GM12878 (cell line): ENCODE results near the gene GOT2. TPM values are rescaled to one million over a fixed set of nuclear protein-coding genes. Genes with fewer than 3 reads are reported as not detected.

Source experiments
- ASH2L ChIP-seq: fragments of 300-600, 200-600 bp; sonication (generic); IDR thresholded peaks from 2 replicates; pipeline ENCODE4 v1.6.1; 2017; ENCODE audit warnings: low read depth, mild to moderate bottlenecking, borderline replicate concordance
- ATF3 ChIP-seq: IDR thresholded peaks from 2 replicates; pipeline ENCODE4 v1.6.1; 2011; ENCODE audit warnings: low read depth, mild to moderate bottlenecking, low read length, moderate library complexity, borderline replicate concordance; ENCODE audit errors: extremely low read depth
- CBX3 ChIP-seq: fragments of 200-600 bp; sonication (generic); IDR thresholded peaks from 2 replicates; pipeline ENCODE4 v1.6.1; 2016; ENCODE audit warnings: low read depth, borderline replicate concordance
- CBX5 ChIP-seq: sonication (generic); IDR thresholded peaks from 2 replicates; pipeline ENCODE4 v1.6.1; 2016; ENCODE audit warnings: low read depth, moderate library complexity, mild to moderate bottlenecking, inconsistent platforms
- GATAD2B ChIP-seq: fragments of 450-650 bp; conservative IDR thresholded peaks from 2 replicates; pipeline ENCODE4 v1.6.1; 2017; ENCODE audit warnings: low read depth, mild to moderate bottlenecking, moderate library complexity
- HSF1 ChIP-seq: fragments of 150-350 bp; IDR thresholded peaks from 2 replicates; pipeline ENCODE4 v1.6.1; 2014; ENCODE audit warnings: mild to moderate bottlenecking, low read depth, low read length
- IKZF2 ChIP-seq, 2 experiments: fragments of 450-650 bp; IDR thresholded peaks; 2 replicates each; pipeline ENCODE4 v1.6.1; 2017; ENCODE audit warnings: mild to moderate bottlenecking in 2 of 2, moderate library complexity in 2 of 2
- MEF2B ChIP-seq: fragments of 450-650 bp; IDR thresholded peaks from 2 replicates; pipeline ENCODE4 v1.6.1; 2018; ENCODE audit warnings: mild to moderate bottlenecking, moderate library complexity; ENCODE audit not compliant: partially characterized antibody, poor library complexity, severe bottlenecking
- MTA2 ChIP-seq: fragments of 450-650 bp; IDR thresholded peaks from 2 replicates; pipeline ENCODE4 v1.6.1; 2016; ENCODE audit warnings: low read depth, mild to moderate bottlenecking, moderate library complexity
- NFIC ChIP-seq: IDR thresholded peaks from 2 replicates; pipeline ENCODE4 v1.6.1; 2012; ENCODE audit warnings: low read depth, mild to moderate bottlenecking, inconsistent platforms, low read length, moderate library complexity
- NFYB ChIP-seq: IDR thresholded peaks from 2 replicates; pipeline ENCODE4 v1.6.1; 2011; ENCODE audit warnings: low read depth, mild to moderate bottlenecking, low read length, improper control_type of control experiment, moderate library complexity; ENCODE audit not compliant: insufficient read depth
- POLR2A ChIP-seq: IDR thresholded peaks from 2 replicates; pipeline ENCODE4 v1.6.1; 2011; ENCODE audit warnings: low read depth, mild to moderate bottlenecking, low read length
- POLR2AphosphoS2 ChIP-seq: IDR thresholded peaks from 2 replicates; pipeline ENCODE4 v1.6.1; 2011; ENCODE audit warnings: low read depth, mild to moderate bottlenecking, low read length, improper control_type of control experiment, moderate library complexity
- PRDM15 ChIP-seq: fragments of 450-650 bp; formaldehyde crosslinking; IDR thresholded peaks from 2 replicates; pipeline ENCODE4 v1.4.0; 2020; ENCODE audit warnings: mild to moderate bottlenecking, moderate library complexity
- RBBP5 ChIP-seq: fragments of 200-600 bp; sonication (generic); conservative IDR thresholded peaks from 2 replicates; pipeline ENCODE4 v1.6.1; 2016
- RUNX3 ChIP-seq: IDR thresholded peaks from 2 replicates; pipeline ENCODE4 v1.6.1; 2012; ENCODE audit warnings: low read length, inconsistent platforms
- SMAD5 ChIP-seq: IDR thresholded peaks from 2 replicates; pipeline ENCODE4 v1.6.1; 2016; ENCODE audit warnings: antibody characterized with exemption, low read depth
- SMC3 ChIP-seq: IDR thresholded peaks from 2 replicates; pipeline ENCODE4 v1.6.1; 2011; ENCODE audit warnings: low read length, improper control_type of control experiment, borderline replicate concordance
- TAF1 ChIP-seq: IDR thresholded peaks from 2 replicates; pipeline ENCODE4 v1.6.1; 2011; ENCODE audit warnings: mild to moderate bottlenecking, low read depth, low read length, borderline replicate concordance
- USF1 ChIP-seq: IDR thresholded peaks from 2 replicates; pipeline ENCODE4 v1.6.1; 2011; ENCODE audit warnings: borderline replicate concordance, low read depth, mild to moderate bottlenecking, moderate library complexity, mixed read lengths, low read length; ENCODE audit not compliant: insufficient read depth; ENCODE audit errors: extremely low read length
- USF2 ChIP-seq: IDR thresholded peaks from 2 replicates; pipeline ENCODE4 v1.6.1; 2011; ENCODE audit warnings: low read depth, low read length, improper control_type of control experiment, borderline replicate concordance
- polyA plus RNA-seq, 11 experiments: library from polyadenylated mRNA; depleted of rRNA in 4 of 11; unstranded in 6 of 11; stranded (reverse) in 5 of 11; fragments of >200 nt; fragmentation: Nextera tagmentation in 4 of 11; fragmentation: Illumina TruSeq in 1 of 11; extraction: Ambion mirVana in 4 of 11; extraction: Trizol in 1 of 11; gene quantifications; 1 replicate in 1 of 11; 2 replicates in 10 of 11; pipeline versions ENCODE4 v1.2.1 to v1.2.3, GENCODE V29; 2011 to 2016; ENCODE audit warnings: inconsistent platforms in 2 of 11, missing spikeins in 2 of 11, low read depth in 1 of 11
- total RNA-seq, 4 experiments: library from RNA; depleted of rRNA in 3 of 4; stranded (reverse); fragments of >200 nt in 3 of 4; fragmentation: Illumina TruSeq in 1 of 4; extraction: Trizol in 1 of 4; gene quantifications; 2 replicates each; pipeline versions ENCODE4 v1.2.1 to v1.2.3, GENCODE V29; 2013 to 2021

GOT2 gene
- total and polyA plus RNA-seq, 10 of the 15 experiments (the other 5 are each of a cell fraction or from before 2014, with no cell fraction given), result 41.7 to 235 (median 83.7) TPM

- peak; percentile 68; the same call in 1 of the 2 replicates for TF ChIP-seq TAF1
- TF ChIP-seq NFIC, result no peak
- TF ChIP-seq MTA2, result no peak
- 0 out of 2 replicates have a peak, but pooled peaks have one; percentile 17 for TF ChIP-seq SMC3
- no peak for TF ChIP-seq ATF3
- TF ChIP-seq POLR2A, result peak; percentile 88
- no peak for TF ChIP-seq USF2
- no peak for TF ChIP-seq ASH2L
- no peak for TF ChIP-seq USF1
- TF ChIP-seq POLR2AphosphoS2, result no peak
- no peak for TF ChIP-seq NFYB
- peak; percentile 73; the same call in 1 of the 2 replicates for TF ChIP-seq CBX5
- no peak for TF ChIP-seq PRDM15
- TF ChIP-seq MEF2B, result peak; percentile 84
- TF ChIP-seq GATAD2B, result peak; percentile 52; the same call in 1 of the 2 replicates
- no peak for TF ChIP-seq CBX3
- no peak for TF ChIP-seq HSF1
- peak; percentile 42; the same call in 1 of the 2 replicates for TF ChIP-seq RUNX3
- 0 out of 2 replicates have a peak, but pooled peaks have one; percentile 48 for TF ChIP-seq SMAD5
- TF ChIP-seq IKZF2 (IDR thresholded peaks at IDR 0.05), result peak; percentile 44 to 52; a peak in 2 of 4 replicates
- no peak for TF ChIP-seq RBBP5
These were observed at the start of gene GOT2 (continued) for GRCh38 chr16:58733671-58734458.
